Subcutaneous abdominal adipose tissue (tissue), 5 donors: Measurements from ENCODE around the gene CLOCK.

Experiments
- H3K27ac ChIP-seq: one replicate; pipeline ENCODE4 v1.7.0; 2013; ENCODE audit warnings: low read depth, mild to moderate bottlenecking, inconsistent platforms, low read length, moderate library complexity
- H3K27me3 ChIP-seq, 5 donors: one replicate each; pipeline ENCODE4 v1.7.0; 2013; ENCODE audit warnings: low read length in 5 of 5, inconsistent platforms in 1 of 5; ENCODE audit not compliant: control insufficient read depth in 5 of 5, insufficient read depth in 4 of 5
- H3K36me3 ChIP-seq, 5 donors: one replicate each; pipeline ENCODE4 v1.7.0; 2013; ENCODE audit warnings: low read length in 5 of 5; ENCODE audit not compliant: control insufficient read depth in 5 of 5, insufficient read depth in 5 of 5
- H3K4me1 ChIP-seq, 5 donors: one replicate each; pipeline ENCODE4 v1.7.0; 2013; ENCODE audit warnings: low read length in 5 of 5, mild to moderate bottlenecking in 3 of 5, moderate library complexity in 1 of 5; ENCODE audit not compliant: control insufficient read depth in 5 of 5, insufficient read depth in 5 of 5
- H3K4me3 ChIP-seq, 5 donors: one replicate each; pipeline ENCODE4 v1.7.0; 2013; ENCODE audit warnings: low read length in 5 of 5, low read depth in 1 of 5
- H3K9ac ChIP-seq, 5 donors: one replicate each; pipeline ENCODE4 v1.7.0; 2013; ENCODE audit warnings: low read length in 5 of 5, mild to moderate bottlenecking in 4 of 5, moderate library complexity in 3 of 5
- H3K9me3 ChIP-seq, 5 donors: one replicate each; pipeline ENCODE4 v1.7.0; 2013; ENCODE audit warnings: low read length in 5 of 5; ENCODE audit not compliant: control insufficient read depth in 5 of 5
- donor health status: healthy.
- donor health status: healthy.
- donor health status: healthy.
- donor health status: healthy.
- donor health status: healthy.

Gene CLOCK

GRCh38 chr4:55517526-55518229 lies 29.0 kb downstream of the CLOCK start:
- Histone ChIP-seq H3K27me3 (no peaks in the 10 kb centered on the region), H3K4me1 (no peaks in the 10 kb centered on the region), H3K9me3 (no peaks in the 10 kb centered on the region), H3K9ac (no peak overlapping the region), H3K36me3 (no peaks in the 10 kb centered on the region), H3K27ac (no peak overlapping the region), H3K4me3 (no peak overlapping the region)

DNA sequence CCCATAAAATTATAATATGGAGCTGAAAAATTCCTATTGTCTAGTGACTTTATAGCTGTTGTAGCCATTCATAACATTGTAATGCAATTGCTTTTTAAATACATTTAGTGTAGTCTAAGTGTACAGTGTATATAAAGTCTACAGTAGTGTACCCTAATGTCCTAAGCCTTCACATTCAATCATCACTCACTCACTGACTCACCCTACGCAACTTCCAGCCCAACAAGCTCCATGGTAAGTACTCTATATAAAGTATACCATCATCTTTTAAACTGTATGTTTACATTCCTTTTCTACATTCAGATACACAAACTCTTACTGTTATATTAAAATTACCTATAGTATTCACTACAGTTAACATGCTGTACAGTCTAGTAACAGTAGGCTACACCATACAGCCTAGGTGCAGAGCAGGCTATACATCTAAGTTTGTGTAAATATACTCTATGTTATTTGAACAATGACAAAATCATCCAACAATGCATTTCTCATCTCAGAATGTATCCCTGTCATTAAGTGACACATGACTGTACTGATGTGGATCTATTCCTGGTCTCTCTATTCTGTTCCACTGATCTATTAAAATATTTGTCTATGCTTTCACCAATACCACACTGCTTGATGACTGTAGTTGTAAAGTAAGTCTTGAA lies 33.7 kb downstream of the CLOCK start:
- Histone ChIP-seq H3K27me3 (no peaks in the 10 kb centered on the region), H3K9me3 (no peaks in the 10 kb centered on the region), H3K27ac (no peak overlapping the region), H3K9ac (no peak overlapping the region), H3K4me3 (no peak overlapping the region), H3K36me3 (peaks cover 0 to 6% (median 4%) of the 10 kb centered on the region in 5 donors), H3K4me1 (peaks cover 0 to 2% (median 0%) of the 10 kb centered on the region in 5 donors)

- H3K4me3 ChIP-seq, result no peak overlapping the region
- H3K27ac ChIP-seq, result no peak overlapping the region
- no peaks in the 10 kb centered on the region for H3K27me3 ChIP-seq
- peaks cover 0 to 7% (median 2%) of the 10 kb centered on the region in 5 donors for H3K4me1 ChIP-seq
- H3K9ac ChIP-seq, result no peak overlapping the region
- H3K9me3 ChIP-seq, result no peaks in the 10 kb centered on the region
- H3K36me3 ChIP-seq, result peaks cover 0 to 10% (median 4%) of the 10 kb centered on the region in 5 donors
Observed at GRCh38 chr4:55512077-55512476, 34.6 kb downstream of the CLOCK start.

DNA sequence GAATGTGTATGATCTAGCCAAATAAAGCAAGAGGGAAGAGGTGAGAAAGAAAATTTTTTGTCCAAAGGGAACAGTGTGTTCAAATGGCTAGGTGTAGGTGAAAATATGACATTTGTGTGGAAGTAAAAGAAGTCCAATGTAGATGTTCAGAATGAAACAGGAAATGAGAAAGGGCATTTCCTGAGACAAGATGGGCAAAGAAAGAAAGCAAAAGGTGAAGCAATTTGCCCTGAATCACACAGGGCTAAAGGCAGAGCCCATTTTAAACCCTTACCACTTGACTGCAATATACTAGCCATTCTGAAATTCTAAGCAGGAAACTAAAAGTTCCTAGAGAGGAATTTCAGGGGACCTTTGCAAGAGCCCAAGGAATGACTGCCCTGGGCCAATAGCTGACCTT lies 36.0 kb downstream of the CLOCK start:
- H3K4me1 ChIP-seq, result peaks cover 0 to 7% (median 2%) of the 10 kb centered on the region in 5 donors
- no peaks in the 10 kb centered on the region for H3K27me3 ChIP-seq
- H3K9ac ChIP-seq, result no peak overlapping the region
- H3K9me3 ChIP-seq, result no peaks in the 10 kb centered on the region
- H3K27ac ChIP-seq, result no peak overlapping the region
- H3K4me3 ChIP-seq, result no peak overlapping the region
- H3K36me3 ChIP-seq, result peaks cover 0 to 10% (median 4%) of the 10 kb centered on the region in 5 donors

DNA sequence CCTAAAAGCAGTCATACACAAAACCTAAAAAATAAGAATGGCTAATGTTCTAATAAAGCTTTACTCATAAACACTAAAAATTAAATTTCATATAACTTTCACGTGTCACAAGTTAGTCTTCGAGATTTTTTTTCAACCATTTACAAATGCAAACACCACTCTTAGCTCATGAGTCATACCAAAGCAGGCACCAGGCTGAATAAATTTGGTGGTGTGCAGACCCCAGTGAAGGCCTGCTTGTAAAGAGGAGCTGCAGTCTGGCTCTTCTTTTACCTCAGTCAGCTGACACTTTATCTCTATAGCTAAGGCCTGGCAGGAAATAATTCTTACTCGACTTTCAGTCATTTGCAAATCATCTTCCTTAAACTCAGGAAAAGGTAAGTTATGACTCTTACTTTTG lies 37.4 kb downstream of the CLOCK start:
- H3K27ac ChIP-seq, result no peak overlapping the region
- no peaks in the 10 kb centered on the region for H3K27me3 ChIP-seq
- H3K9me3 ChIP-seq, result no peaks in the 10 kb centered on the region
- H3K9ac ChIP-seq, result no peak overlapping the region
- H3K4me1 ChIP-seq, result peaks cover 0 to 7% (median 2%) of the 10 kb centered on the region in 5 donors
- peaks cover 0 to 10% (median 4%) of the 10 kb centered on the region in 5 donors for H3K36me3 ChIP-seq
- no peak overlapping the region for H3K4me3 ChIP-seq

DNA sequence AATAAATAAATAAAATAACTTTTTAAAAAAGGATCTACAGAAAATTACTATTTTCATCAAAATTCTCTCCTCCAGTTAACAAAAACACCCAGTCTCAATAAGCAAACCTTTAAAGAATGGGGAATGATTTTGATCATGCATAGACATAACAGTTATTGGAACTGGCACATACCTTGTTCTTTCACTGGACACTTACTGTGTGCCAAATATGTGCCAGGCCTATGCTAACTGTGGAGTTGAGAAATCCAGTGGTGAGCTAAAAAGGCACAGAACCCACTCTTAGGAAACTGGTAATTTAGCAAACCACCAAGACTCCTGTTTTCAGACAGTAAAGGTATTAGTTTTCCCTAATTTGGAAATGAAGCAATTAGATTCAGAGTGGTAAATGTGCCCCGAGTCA lies 39.1 kb downstream of the CLOCK start:
- no peaks in the 10 kb centered on the region for H3K27me3 ChIP-seq
- H3K27ac ChIP-seq, result no peak overlapping the region
- H3K36me3 ChIP-seq, result peaks cover 0 to 10% (median 4%) of the 10 kb centered on the region in 5 donors
- H3K4me3 ChIP-seq, result no peak overlapping the region
- H3K9me3 ChIP-seq, result no peaks in the 10 kb centered on the region
- H3K4me1 ChIP-seq, result peaks cover 0 to 7% (median 2%) of the 10 kb centered on the region in 5 donors
- H3K9ac ChIP-seq, result no peak overlapping the region

DNA sequence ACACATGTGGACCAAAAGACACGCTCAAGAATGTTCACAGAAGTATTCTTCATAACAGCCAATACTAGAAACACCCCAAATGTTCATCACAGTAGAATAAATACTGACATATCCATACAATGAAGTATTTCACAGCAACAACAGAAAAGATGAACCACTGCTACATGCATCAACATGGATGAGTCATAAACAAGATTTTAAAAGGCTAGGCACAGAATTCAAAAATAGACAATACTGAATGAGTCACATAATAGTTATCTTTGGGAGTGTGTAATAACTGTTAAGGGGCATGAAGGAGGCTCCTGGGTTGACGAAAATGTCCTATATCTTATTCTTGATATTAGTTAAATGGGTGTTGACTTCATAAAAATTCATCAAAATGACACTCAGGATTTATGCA lies 43.5 kb downstream of the CLOCK start:
- Histone ChIP-seq H3K4me3 (no peak overlapping the region), H3K27me3 (no peaks in the 10 kb centered on the region), H3K36me3 (peaks cover 0 to 4% (median 2%) of the 10 kb centered on the region in 5 donors), H3K4me1 (peaks cover 0 to 9% (median 0%) of the 10 kb centered on the region in 5 donors), H3K9ac (no peak overlapping the region), H3K27ac (no peak overlapping the region), H3K9me3 (no peaks in the 10 kb centered on the region)

- Histone ChIP-seq H3K4me1 (peaks cover 0 to 14% (median 0%) of the 10 kb centered on the region in 5 donors), H3K27me3 (no peaks in the 10 kb centered on the region), H3K9ac (no peak overlapping the region), H3K27ac (no peak overlapping the region), H3K4me3 (no peak overlapping the region), H3K36me3 (peaks cover 0 to 3% (median 0%) of the 10 kb centered on the region in 5 donors), H3K9me3 (no peaks in the 10 kb centered on the region)
Observed at GRCh38 chr4:55500072-55500471, 46.6 kb downstream of the CLOCK start.

DNA sequence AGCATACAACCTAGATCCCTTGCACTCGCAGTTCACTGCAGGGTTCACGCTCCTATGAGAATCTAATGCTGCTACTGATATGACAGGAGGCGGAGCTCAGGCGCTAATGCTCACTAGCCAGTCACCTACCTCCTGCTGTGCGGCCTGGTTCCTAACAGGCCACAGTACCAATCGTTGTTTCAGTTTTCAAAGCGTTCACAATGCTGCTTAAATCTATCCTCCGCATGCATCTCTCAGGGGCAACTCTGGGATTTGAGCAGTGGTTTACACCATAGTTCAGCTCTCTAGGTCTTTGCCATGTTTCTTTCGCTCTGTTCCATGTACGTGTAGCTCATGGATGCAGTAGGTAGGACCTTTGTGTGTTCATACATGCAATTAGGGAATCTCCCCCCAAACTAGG lies 47.2 kb downstream of the CLOCK start:
- no peak overlapping the region for H3K4me3 ChIP-seq
- H3K9me3 ChIP-seq, result peaks cover 0 to 4% (median 0%) of the 10 kb centered on the region in 5 donors
- H3K27me3 ChIP-seq, result no peaks in the 10 kb centered on the region
- H3K9ac ChIP-seq, result no peak overlapping the region
- H3K27ac ChIP-seq, result no peak overlapping the region
- peaks cover 0 to 14% (median 0%) of the 10 kb centered on the region in 5 donors for H3K4me1 ChIP-seq
- H3K36me3 ChIP-seq, result peaks cover 0 to 4% (median 0%) of the 10 kb centered on the region in 5 donors

DNA sequence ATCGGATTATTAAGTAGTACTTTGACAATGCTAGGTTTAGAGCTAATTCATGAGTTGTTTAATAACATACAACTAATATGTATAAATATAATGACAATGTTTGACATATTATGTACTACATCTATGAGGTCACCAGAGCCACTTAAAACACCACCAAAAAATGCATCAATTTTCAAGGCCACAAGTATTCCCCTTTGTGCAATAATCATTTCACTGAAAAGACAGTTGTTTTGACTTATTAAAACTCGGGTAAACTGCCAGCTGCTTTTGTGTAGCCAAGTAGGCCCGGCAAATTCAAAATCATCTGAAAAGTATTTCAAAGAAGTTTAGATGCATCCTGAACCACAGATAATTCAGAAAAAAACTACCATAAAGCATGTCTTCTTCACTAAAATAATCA lies 48.7 kb downstream of the CLOCK start:
- Histone ChIP-seq H3K36me3 (peaks cover 0 to 9% (median 0%) of the 10 kb centered on the region in 5 donors), H3K9me3 (peaks cover 0 to 4% (median 0%) of the 10 kb centered on the region in 5 donors), H3K27ac (no peak overlapping the region), H3K9ac (no peak overlapping the region), H3K27me3 (no peaks in the 10 kb centered on the region), H3K4me3 (no peak overlapping the region), H3K4me1 (peaks cover 0 to 14% (median 0%) of the 10 kb centered on the region in 5 donors)
